PFSK-1 (cell line): ENCODE results near the gene LHPP.

Source experiments
- FOXP2 ChIP-seq: optimal IDR thresholded peaks from 2 replicates; pipeline ENCODE3; 2011; ENCODE audit warnings: borderline replicate concordance, control low read depth, inconsistent platforms; ENCODE audit not compliant: insufficient read depth; ENCODE audit errors: extremely low read length, extremely low read depth
- POLR2AphosphoS5 ChIP-seq: IDR thresholded peaks from 2 replicates; pipeline ENCODE4 v1.6.1; 2012; ENCODE audit warnings: low read depth, mild to moderate bottlenecking, control low read depth, low read length, moderate library complexity
- REST ChIP-seq, 2 experiments: IDR thresholded peaks; 2 replicates each; pipeline versions ENCODE4 v1.6.1 to v1.8.0; 2011 to 2012; ENCODE audit warnings: low read depth in 2 of 2, low read length in 2 of 2, control low read depth in 1 of 2, inconsistent platforms in 1 of 2, mild to moderate bottlenecking in 1 of 2, moderate library complexity in 1 of 2; ENCODE audit not compliant: insufficient read depth in 1 of 2
- SIN3A ChIP-seq: IDR thresholded peaks from 2 replicates; pipeline ENCODE4 v1.6.1; 2012; ENCODE audit warnings: mild to moderate bottlenecking, low read length, moderate library complexity, borderline replicate concordance; ENCODE audit not compliant: insufficient read depth
- TAF1 ChIP-seq: IDR thresholded peaks from 2 replicates; pipeline ENCODE4 v1.6.1; 2012; ENCODE audit warnings: low read length, control low read depth, borderline replicate concordance; ENCODE audit not compliant: insufficient read depth

Gene LHPP

GRCh38 chr10:124451276-124451675 lies 10.3 kb upstream of the LHPP start:
- TF ChIP-seq REST (IDR thresholded peaks at IDR 0.05; ENCODE audit: insufficient read depth in 1 of 2, low read depth in 2 of 2, low read length in 2 of 2) (no peak), TAF1 (no peak), POLR2AphosphoS5 (no peak), FOXP2 (no peak), SIN3A (no peak)

- TF ChIP-seq SIN3A (no peak), TAF1 (no peak), POLR2AphosphoS5 (no peak), REST (IDR thresholded peaks at IDR 0.05; ENCODE audit: insufficient read depth in 1 of 2, low read depth in 2 of 2, low read length in 2 of 2) (no peak), FOXP2 (no peak)
Observed at GRCh38 chr10:124453960-124454610, 7.5 kb upstream of the LHPP start.

GRCh38 chr10:124455441-124455840 lies 6.2 kb upstream of the LHPP start:
- TF ChIP-seq TAF1, result no peak
- no peak for TF ChIP-seq FOXP2
- TF ChIP-seq POLR2AphosphoS5, result no peak
- TF ChIP-seq REST (IDR thresholded peaks at IDR 0.05; ENCODE audit: insufficient read depth in 1 of 2, low read depth in 2 of 2, low read length in 2 of 2), result no peak
- no peak for TF ChIP-seq SIN3A

- TF ChIP-seq REST (IDR thresholded peaks at IDR 0.05; ENCODE audit: insufficient read depth in 1 of 2, low read depth in 2 of 2, low read length in 2 of 2), result no peak
- no peak for TF ChIP-seq TAF1
- TF ChIP-seq FOXP2, result no peak
Observed at GRCh38 chr10:124458473-124458872, 3.1 kb upstream of the LHPP start.

GRCh38 chr10:124458889-124459288 lies 2.7 kb upstream of the LHPP start:
- TF ChIP-seq TAF1, result no peak
- TF ChIP-seq SIN3A, result no peak
- TF ChIP-seq REST (IDR thresholded peaks at IDR 0.05; ENCODE audit: insufficient read depth in 1 of 2, low read depth in 2 of 2, low read length in 2 of 2), result no peak
- no peak for TF ChIP-seq POLR2AphosphoS5
- TF ChIP-seq FOXP2, result no peak
